ENCODE data around the gene KLF4.
"Not testable (repeated sequence)": the region's sequence is repeated elsewhere in the genome, so short reads cannot be mapped to it uniquely, and the experiment has no call there.

The KLF4 gene

GRCh38 chr9:107492381-107492970, 2.9 kb upstream of the KLF4 start:
- no peak for ATAC-seq
- TF ChIP-seq OSR1 (CRISPR knock-in tag; IDR thresholded peaks at IDR 0.05) (no peak), CSDC2 (CRISPR knock-in tag; IDR thresholded peaks at IDR 0.05) (no peak), BACH2 (CRISPR knock-in tag; IDR thresholded peaks at IDR 0.05; ENCODE audit: borderline replicate concordance) (no peak)

- no peak for ATAC-seq
- no peak for TF ChIP-seq ARNTL (CRISPR knock-in tag; IDR thresholded peaks at IDR 0.05; ENCODE audit: borderline replicate concordance, low read depth)
- TF ChIP-seq ESRRG (CRISPR knock-in tag; IDR thresholded peaks at IDR 0.05), result no peak
- no peak for TF ChIP-seq ZC3H10 (CRISPR knock-in tag; IDR thresholded peaks at IDR 0.05)
- no peak for TF ChIP-seq CSRNP3 (CRISPR knock-in tag; IDR thresholded peaks at IDR 0.05)
- no peak for TF ChIP-seq PPARA (CRISPR knock-in tag; IDR thresholded peaks at IDR 0.05; ENCODE audit: borderline replicate concordance)
- no peak for TF ChIP-seq ZNF70 (CRISPR knock-in tag; IDR thresholded peaks at IDR 0.05)
- no peak for TF ChIP-seq RARB (CRISPR knock-in tag; IDR thresholded peaks at IDR 0.05)
- no peak for TF ChIP-seq ZFP3 (CRISPR knock-in tag; IDR thresholded peaks at IDR 0.05)
- TF ChIP-seq ZNF565 (CRISPR knock-in tag; conservative IDR thresholded peaks at IDR 0.05; ENCODE audit: low read depth), result no peak
- TF ChIP-seq CREB5 (CRISPR knock-in tag; IDR thresholded peaks at IDR 0.05; ENCODE audit: low read depth), result no peak
- TF ChIP-seq CSDC2 (CRISPR knock-in tag; IDR thresholded peaks at IDR 0.05), result no peak
- no peak for TF ChIP-seq TSHZ2 (CRISPR knock-in tag; IDR thresholded peaks at IDR 0.05)
- no peak for TF ChIP-seq TOX (CRISPR knock-in tag; IDR thresholded peaks at IDR 0.05; ENCODE audit: borderline replicate concordance)
- TF ChIP-seq POU6F1 (CRISPR knock-in tag; IDR thresholded peaks at IDR 0.05; ENCODE audit: borderline replicate concordance, low read depth), result no peak
- no peak for TF ChIP-seq ISL1 (CRISPR knock-in tag; IDR thresholded peaks at IDR 0.05)
- no peak for TF ChIP-seq BACH2 (CRISPR knock-in tag; IDR thresholded peaks at IDR 0.05; ENCODE audit: borderline replicate concordance)
- TF ChIP-seq TCF4 (CRISPR knock-in tag; IDR thresholded peaks at IDR 0.05; ENCODE audit: borderline replicate concordance), result no peak
- no peak for TF ChIP-seq ZFP30 (CRISPR knock-in tag; IDR thresholded peaks at IDR 0.05)
- TF ChIP-seq GLIS3 (CRISPR knock-in tag; IDR thresholded peaks at IDR 0.05), result no peak
Measured at GRCh38 chr9:107491081-107492053, 1.8 kb upstream of the KLF4 start.

- not testable (repeated sequence) for ATAC-seq
Measured at GRCh38 chr9:107490606-107490970, 1.0 kb upstream of the KLF4 start.

GRCh38 chr9:107489144-107489673, 360 bp downstream of the KLF4 start:
- ATAC-seq, result peak; percentile 9
- TF ChIP-seq CSRNP3 (CRISPR knock-in tag; IDR thresholded peaks at IDR 0.05) (no peak), ISL1 (CRISPR knock-in tag; IDR thresholded peaks at IDR 0.05) (no peak), BACH2 (CRISPR knock-in tag; IDR thresholded peaks at IDR 0.05; ENCODE audit: borderline replicate concordance) (no peak), TSHZ2 (CRISPR knock-in tag; IDR thresholded peaks at IDR 0.05) (no peak), PATZ1 (CRISPR knock-in tag; IDR thresholded peaks at IDR 0.05; ENCODE audit: borderline replicate concordance) (no peak)

All from SK-N-SH treated with all-trans-retinoic acid at 6 μM for 48 hours (cell line).